ENCODE results near the gene MEF2C. TPM values are rescaled to one million over a fixed set of nuclear protein-coding genes. Genes with fewer than 3 reads are reported as not detected.

Gene MEF2C
- total RNA-seq, 1 experiment from 2014 or later = 1.7 TPM

DNA sequence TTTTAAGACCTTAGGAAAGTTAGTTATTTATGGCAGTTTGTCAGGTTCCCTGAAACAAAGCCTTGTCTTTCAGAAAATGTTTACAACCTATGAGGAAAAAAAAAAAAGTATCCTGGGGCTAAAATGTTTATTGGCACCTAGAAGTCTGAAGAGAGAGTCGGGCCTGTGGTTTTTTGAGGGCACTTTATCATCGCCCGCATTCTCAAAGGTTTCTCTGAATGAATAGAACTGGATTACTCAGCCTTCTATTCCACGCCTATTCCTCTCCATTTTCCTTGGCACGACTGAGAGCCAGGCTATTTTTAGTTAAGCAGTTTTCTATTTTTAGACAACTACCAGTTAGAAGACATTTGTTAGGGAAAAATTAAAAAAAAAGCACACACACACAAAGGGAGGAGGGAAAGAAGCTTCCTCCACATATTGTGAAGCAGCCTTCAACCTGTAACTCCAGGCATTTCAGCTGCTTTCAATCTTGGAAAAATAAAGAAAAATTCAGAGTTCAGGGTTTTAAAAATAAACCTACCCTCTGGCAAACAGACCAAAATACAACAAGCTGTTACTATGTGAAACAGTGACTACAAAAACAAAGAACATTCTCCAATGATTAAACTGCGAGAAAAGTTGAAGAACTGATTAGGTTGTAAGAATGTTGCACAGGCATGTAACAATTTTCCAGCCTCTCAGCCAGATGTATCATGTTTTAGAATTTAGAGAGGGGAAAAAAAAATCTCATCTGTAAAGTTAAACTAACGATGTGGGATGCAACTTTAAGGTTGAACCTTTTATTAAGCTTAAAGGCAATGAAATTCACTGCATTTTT, 97.0 kb downstream of the MEF2C start:
- Mint-ChIP-seq H3K4me3 (peak overlapping the region; percentile 19), H3K9me3 (no peaks in the 10 kb centered on the region), H3K27ac (peak overlapping the region; percentile 91), H3K36me3 (no peaks in the 10 kb centered on the region), H3K4me1 (peaks cover 36% of the 10 kb centered on the region), H3K27me3 (ENCODE audit: low read depth) (no peaks in the 10 kb centered on the region)
- POLR2A ChIA-PET = no interaction called here
- ATAC-seq = peak; percentile 68
- CTCF ChIA-PET = no interaction called here
- TF ChIP-seq, protein P1, sequence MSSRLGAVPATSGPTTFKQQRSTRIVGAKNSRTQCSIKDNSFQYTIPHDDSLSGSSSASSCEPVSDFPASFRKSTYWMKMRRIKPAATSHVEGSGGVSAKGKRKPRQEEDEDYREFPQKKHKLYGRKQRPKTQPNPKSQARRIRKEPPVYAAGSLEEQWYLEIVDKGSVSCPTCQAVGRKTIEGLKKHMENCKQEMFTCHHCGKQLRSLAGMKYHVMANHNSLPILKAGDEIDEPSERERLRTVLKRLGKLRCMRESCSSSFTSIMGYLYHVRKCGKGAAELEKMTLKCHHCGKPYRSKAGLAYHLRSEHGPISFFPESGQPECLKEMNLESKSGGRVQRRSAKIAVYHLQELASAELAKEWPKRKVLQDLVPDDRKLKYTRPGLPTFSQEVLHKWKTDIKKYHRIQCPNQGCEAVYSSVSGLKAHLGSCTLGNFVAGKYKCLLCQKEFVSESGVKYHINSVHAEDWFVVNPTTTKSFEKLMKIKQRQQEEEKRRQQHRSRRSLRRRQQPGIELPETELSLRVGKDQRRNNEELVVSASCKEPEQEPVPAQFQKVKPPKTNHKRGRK (CRISPR knock-in tag; IDR thresholded peaks at IDR 0.05; ENCODE audit: borderline replicate concordance) = no peak
- no peak for TF ChIP-seq MXD4 (CRISPR knock-in tag; IDR thresholded peaks at IDR 0.05; ENCODE audit: borderline replicate concordance)
- no peak for TF ChIP-seq SP1 (CRISPR knock-in tag; conservative IDR thresholded peaks at IDR 0.05)
- TF ChIP-seq ERG (CRISPR knock-in tag; IDR thresholded peaks at IDR 0.05) = no peak
- DNase-seq (ENCODE audit: low spot score) = no peak

DNA sequence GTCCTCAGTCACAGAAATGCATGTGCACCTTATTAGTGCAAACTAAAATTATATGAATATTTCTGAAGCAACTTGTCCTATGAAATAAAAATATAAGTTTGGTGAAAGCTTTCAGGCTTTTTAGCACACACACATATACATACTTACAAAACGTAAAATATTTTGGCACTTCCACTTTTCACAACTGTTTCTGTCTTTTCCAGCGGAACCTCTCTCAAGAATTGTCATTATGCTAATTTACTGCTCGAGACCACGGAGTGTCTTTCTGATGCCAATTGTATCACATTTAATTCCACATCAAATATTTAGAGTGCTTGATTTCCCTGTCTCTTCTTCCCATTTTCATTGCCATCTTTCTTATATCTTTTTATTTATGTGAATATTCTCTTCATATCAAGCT, 100.4 kb downstream of the MEF2C start:
- ChIA-PET CTCF (no interaction called here), POLR2A (no interaction called here)
- no peaks in the 10 kb centered on the region for H3K9me3 Mint-ChIP-seq

More for the DNA sequence above, 100.4 kb downstream of the MEF2C start:
- DNase-seq (ENCODE audit: low spot score) (no peak), ATAC-seq (no peak)
- Mint-ChIP-seq H3K36me3 (no peaks in the 10 kb centered on the region), H3K4me3 (no peak overlapping the region), H3K4me1 (peaks cover 40% of the 10 kb centered on the region), H3K27ac (no peak overlapping the region), H3K27me3 (ENCODE audit: low read depth) (no peaks in the 10 kb centered on the region)
- TF ChIP-seq PRRX2 (CRISPR knock-in tag; IDR thresholded peaks at IDR 0.05) (no peak), SMAD4 (CRISPR knock-in tag; IDR thresholded peaks at IDR 0.05) (no peak), ZMAT4 (CRISPR knock-in tag; IDR thresholded peaks at IDR 0.05) (no peak), KAT7 (CRISPR knock-in tag; IDR thresholded peaks at IDR 0.05; ENCODE audit: borderline replicate concordance) (no peak), TCF7 (CRISPR knock-in tag; IDR thresholded peaks at IDR 0.05; ENCODE audit: low read depth) (no peak), RORB (CRISPR knock-in tag; IDR thresholded peaks at IDR 0.05) (no peak), FOXK1 (CRISPR knock-in tag; IDR thresholded peaks at IDR 0.05) (no peak), NFE2L1 (CRISPR knock-in tag; IDR thresholded peaks at IDR 0.05) (no peak), ZNF121 (CRISPR knock-in tag; IDR thresholded peaks at IDR 0.05) (no peak), OVOL2 (CRISPR knock-in tag; IDR thresholded peaks at IDR 0.05; ENCODE audit: borderline replicate concordance) (no peak), JAZF1 (CRISPR knock-in tag; IDR thresholded peaks at IDR 0.05) (no peak)
- TF ChIP-seq, protein P2, sequence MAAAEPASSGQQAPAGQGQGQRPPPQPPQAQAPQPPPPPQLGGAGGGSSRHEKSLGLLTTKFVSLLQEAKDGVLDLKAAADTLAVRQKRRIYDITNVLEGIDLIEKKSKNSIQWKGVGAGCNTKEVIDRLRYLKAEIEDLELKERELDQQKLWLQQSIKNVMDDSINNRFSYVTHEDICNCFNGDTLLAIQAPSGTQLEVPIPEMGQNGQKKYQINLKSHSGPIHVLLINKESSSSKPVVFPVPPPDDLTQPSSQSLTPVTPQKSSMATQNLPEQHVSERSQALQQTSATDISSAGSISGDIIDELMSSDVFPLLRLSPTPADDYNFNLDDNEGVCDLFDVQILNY (CRISPR knock-in tag; IDR thresholded peaks at IDR 0.05) = no peak
- TF ChIP-seq, protein P3, sequence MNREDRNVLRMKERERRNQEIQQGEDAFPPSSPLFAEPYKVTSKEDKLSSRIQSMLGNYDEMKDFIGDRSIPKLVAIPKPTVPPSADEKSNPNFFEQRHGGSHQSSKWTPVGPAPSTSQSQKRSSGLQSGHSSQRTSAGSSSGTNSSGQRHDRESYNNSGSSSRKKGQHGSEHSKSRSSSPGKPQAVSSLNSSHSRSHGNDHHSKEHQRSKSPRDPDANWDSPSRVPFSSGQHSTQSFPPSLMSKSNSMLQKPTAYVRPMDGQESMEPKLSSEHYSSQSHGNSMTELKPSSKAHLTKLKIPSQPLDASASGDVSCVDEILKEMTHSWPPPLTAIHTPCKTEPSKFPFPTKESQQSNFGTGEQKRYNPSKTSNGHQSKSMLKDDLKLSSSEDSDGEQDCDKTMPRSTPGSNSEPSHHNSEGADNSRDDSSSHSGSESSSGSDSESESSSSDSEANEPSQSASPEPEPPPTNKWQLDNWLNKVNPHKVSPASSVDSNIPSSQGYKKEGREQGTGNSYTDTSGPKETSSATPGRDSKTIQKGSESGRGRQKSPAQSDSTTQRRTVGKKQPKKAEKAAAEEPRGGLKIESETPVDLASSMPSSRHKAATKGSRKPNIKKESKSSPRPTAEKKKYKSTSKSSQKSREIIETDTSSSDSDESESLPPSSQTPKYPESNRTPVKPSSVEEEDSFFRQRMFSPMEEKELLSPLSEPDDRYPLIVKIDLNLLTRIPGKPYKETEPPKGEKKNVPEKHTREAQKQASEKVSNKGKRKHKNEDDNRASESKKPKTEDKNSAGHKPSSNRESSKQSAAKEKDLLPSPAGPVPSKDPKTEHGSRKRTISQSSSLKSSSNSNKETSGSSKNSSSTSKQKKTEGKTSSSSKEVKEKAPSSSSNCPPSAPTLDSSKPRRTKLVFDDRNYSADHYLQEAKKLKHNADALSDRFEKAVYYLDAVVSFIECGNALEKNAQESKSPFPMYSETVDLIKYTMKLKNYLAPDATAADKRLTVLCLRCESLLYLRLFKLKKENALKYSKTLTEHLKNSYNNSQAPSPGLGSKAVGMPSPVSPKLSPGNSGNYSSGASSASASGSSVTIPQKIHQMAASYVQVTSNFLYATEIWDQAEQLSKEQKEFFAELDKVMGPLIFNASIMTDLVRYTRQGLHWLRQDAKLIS (CRISPR knock-in tag; IDR thresholded peaks at IDR 0.05; ENCODE audit: borderline replicate concordance) = no peak
